Activated gamma-delta T cell (primary cell): ENCODE results near the gene PCDH10.

Experiments used
- DNase-seq: peaks from one replicate; lab custom pipeline; 2025; lab: John Stamatoyannopoulos, UW

The PCDH10 gene

GRCh38 chr4:133149932-133150471, 908 bp downstream of the PCDH10 start:
- no peak for DNase-seq

GRCh38 chr4:133150486-133151340, 1.6 kb downstream of the PCDH10 start:
- DNase-seq: no peak

- no peak for DNase-seq
Observed at GRCh38 chr4:133151341-133151690, 2.2 kb downstream of the PCDH10 start.

DNA sequence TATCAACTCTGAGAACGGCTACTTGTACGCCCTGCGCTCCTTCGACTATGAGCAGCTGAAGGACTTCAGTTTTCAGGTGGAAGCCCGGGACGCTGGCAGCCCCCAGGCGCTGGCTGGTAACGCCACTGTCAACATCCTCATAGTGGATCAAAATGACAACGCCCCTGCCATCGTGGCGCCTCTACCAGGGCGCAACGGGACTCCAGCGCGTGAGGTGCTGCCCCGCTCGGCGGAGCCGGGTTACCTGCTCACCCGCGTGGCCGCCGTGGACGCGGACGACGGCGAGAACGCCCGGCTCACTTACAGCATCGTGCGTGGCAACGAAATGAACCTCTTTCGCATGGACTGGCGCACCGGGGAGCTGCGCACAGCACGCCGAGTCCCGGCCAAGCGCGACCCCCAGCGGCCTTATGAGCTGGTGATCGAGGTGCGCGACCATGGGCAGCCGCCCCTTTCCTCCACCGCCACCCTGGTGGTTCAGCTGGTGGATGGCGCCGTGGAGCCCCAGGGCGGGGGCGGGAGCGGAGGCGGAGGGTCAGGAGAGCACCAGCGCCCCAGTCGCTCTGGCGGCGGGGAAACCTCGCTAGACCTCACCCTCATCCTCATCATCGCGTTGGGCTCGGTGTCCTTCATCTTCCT, 2.7 kb downstream of the PCDH10 start:
- DNase-seq: no peak

- DNase-seq: no peak
Observed at GRCh38 chr4:133152330-133152821, 3.3 kb downstream of the PCDH10 start.

GRCh38 chr4:133152831-133153481, 3.9 kb downstream of the PCDH10 start:
- DNase-seq: no peak

- no peak for DNase-seq
Observed at GRCh38 chr4:133154725-133155124, 5.6 kb downstream of the PCDH10 start.

GRCh38 chr4:133156096-133156495, 7.0 kb downstream of the PCDH10 start:
- DNase-seq: no peak

GRCh38 chr4:133156556-133156955, 7.5 kb downstream of the PCDH10 start:
- DNase-seq: no peak

DNA sequence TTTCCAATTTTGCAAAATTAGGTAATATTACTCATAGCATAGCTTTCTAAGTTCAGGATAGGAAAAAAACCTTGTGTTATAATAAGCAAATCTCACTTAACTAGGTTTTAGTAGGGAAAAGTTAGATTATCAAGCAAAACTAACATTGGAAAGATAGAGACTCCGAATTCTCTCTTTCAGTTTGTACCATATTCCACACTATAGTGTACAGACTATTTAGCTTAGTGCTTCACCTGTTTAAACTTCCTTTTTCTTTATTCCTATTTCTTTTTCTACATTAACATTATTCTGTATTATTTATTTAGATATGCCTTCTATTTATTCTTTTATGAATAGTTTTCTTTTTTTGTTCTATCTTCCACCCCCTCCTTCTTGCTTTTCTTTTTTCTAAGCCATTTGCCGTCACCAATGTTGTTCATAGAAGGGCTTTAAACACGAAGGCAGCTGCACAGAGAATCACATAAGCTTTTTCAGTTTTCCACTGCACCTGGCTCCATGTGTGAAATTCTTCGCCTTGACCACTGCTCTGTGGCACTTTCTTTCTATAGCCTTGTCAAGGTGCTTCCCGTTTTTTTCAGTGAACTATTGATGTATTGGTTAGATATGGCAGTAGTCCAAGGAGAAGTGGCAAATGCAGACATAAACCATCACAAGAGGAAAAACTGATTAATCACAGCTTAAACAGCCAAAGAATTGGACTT, 8.5 kb downstream of the PCDH10 start:
- no peak for DNase-seq

DNA sequence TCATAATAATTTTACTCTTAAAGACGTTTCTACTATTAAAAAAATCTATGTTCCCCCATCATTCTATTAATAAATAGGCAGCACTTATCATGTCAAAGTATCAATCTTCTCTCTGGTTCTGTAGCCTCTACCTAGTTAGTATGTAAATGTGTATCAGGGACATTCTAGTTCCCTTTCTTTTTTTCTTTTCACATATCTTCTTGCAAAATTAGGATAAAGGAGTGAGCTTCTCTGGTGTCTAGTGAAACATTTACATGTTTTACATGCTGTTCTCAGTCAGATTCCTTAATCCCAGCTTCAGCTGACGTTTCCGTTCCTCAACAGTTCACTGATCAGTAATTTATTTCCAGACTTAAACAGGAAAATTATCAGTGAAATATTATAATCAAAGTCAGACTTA, 11.8 kb downstream of the PCDH10 start:
- DNase-seq: no peak

DNA sequence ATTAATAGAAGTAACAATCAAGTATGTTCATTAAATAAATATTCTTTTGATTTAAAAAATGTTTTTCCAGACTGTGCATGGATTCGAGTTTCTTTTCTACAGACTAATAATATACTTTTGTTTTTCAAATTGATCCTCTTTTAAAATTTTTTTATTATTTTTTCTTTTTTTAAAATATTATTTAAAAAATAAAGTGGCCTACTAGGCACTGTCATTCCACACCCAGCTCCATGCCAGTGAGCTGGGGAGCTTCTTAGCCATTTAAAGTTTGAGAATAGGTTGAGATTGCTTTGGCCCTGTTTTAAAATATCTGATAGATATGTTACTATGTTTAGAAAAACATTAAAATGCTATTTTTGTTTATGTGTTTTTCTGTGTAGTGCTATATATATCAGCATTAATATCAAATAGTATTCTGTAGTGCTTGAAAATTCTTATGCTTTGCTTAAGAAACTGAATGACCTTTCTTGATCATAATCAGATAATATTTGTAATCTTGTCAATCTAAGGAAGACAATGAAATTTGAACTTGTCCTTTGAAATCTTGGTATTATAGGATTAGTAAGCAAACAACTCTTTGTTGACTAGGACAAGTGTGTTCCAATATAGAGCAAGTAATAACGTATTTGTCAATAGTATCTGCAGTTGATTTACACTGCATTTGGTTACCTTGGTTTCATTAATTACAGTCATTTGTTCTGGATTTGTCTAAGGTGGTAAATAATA, 12.6 kb downstream of the PCDH10 start:
- no peak for DNase-seq

GRCh38 chr4:133162941-133163340, 13.8 kb downstream of the PCDH10 start:
- DNase-seq: no peak

DNA sequence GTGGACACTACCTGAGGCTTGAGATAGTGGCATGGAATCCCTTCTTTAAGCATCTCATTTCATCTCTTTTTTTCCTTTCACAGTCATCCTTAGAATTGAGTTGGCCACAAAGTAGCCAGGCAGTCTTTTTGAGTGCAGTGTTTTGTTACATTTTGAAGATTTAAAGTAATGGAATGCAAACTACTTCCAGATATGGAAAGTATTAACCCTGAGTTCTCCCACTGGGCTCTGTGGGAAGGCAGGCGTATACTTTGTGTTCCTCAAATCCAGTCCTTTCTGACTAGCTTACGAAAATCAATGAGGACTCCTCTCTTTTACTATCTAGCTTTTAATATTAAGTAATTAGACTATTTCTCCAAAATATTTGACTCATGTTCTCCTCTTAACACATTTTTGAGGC, 29.9 kb downstream of the PCDH10 start:
- DNase-seq: no peak

DNA sequence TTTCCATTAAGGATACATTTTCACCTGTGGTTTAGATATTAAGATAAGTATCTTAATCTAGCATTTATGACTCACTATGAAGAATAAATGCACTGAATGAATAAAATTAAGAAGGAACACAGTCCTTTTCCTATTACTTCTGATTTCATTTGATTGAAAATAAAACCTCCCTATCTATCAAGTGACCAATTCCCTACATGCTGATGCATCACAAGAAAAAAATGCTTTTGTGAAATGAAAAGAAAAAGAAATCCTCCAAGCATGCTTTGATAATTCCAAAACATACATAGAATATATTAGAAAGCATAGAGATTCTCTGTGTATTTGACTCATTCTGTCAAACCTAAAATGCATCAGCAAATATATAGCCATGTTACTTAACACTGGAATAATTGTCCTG, 37.1 kb downstream of the PCDH10 start:
- DNase-seq: no peak

DNA sequence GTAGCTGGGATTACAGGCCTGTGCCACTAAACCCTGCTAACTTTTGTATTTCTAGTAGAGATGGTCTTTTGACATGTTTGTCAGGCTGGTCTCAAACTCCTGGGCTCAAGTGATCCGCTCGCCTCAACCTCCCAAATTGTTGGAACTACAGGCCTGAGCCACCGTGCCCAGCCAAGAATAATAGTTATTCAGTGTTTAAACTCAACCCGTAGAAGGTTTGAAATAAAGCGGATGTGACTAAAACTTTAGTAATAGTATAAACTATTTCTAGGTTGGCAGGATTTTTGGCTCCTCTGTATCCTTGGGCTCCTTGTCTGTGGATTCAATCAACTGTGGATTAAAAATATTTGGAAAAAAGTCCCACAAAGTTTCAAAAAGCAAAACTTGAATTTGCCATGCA, 37.8 kb downstream of the PCDH10 start:
- DNase-seq: no peak

- DNase-seq: no peak
Observed at GRCh38 chr4:133188433-133189146, 39.5 kb downstream of the PCDH10 start.

GRCh38 chr4:133189147-133189517, 40.0 kb downstream of the PCDH10 start:
- DNase-seq: no peak

DNA sequence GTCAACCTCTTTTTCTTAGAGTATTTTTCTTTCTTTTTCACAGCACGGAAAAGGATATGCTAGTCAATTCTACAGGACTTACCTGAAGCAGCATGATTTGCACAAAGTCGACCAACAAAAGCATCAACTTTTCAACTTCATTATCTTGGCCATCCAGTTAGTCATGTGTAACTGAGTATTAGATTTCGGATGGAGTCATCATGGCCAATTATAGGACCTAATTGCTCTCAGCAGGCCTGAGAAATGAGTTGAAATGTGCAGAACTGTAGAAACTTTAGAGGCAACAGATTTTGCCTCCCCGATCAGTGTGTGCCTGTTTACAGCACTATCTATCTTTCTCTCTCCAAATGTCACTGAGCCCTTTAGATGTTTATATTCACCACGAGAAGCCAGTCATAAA, 41.0 kb downstream of the PCDH10 start:
- DNase-seq: no peak

GRCh38 chr4:133208694-133209285, 59.7 kb downstream of the PCDH10 start:
- DNase-seq: no peak
